ENCODE results near the gene ATP1A1. TPM values are rescaled to one million over a fixed set of nuclear protein-coding genes. Genes with fewer than 3 reads are reported as not detected.
A peak's percentile ranks its signal among the peaks of the same experiment; 100 is the strongest.

ATP1A1 gene
- total and polyA plus RNA-seq, 4 donors = 68.6 to 128 (median 82.6) TPM

DNA sequence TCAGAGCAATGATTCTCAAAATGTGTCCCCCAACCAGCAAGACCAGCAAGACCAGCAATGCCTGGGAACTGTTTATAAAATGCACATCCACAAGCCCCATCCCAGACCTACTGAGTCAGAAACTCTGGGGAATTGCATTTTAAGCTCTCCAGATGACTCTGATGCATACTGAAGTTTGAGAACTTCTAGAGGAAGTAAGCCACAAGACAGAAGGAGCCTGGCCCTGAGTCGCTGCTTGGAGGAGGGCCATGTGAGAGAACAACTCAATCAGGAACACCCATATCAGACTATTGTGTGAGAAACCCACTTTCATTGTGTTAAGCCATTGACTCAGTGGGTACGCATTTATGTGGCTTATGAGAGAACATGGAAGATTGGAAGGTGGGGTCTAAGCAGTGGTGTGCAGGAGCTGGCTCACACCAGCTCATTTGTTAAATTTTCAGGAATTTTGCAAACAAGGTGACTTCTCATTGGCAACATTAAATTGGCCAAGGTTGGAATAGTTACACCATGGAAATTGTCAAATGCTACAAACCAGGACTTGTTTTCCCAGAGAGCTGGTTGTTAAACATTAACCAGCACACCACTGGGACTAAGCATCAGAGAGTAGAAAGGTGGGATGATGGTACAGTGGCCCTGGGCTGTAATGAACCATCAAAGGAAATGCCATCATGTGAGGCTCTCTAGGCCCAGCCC lies 38.9 kb downstream of the ATP1A1 start:
- 75% methylated on average over 2 of the region's 2 CpGs for WGBS
- H3K27ac ChIP-seq (ENCODE audit: low read depth in 1 of 2, low read length in 2 of 2) = no peak overlapping the region

More for the DNA sequence above, 38.9 kb downstream of the ATP1A1 start:
- peaks cover 4 to 23% (median 11%) of the 10 kb centered on the region in 4 donors for H3K4me1 ChIP-seq (ENCODE audit: control insufficient read depth in 4 of 4, insufficient read depth in 4 of 4, low read length in 3 of 4)
- H3K9ac ChIP-seq (ENCODE audit: low read depth in 1 of 2, low read length in 2 of 2) = no peak overlapping the region
- no peak overlapping the region for H3K4me3 ChIP-seq (ENCODE audit: low read depth in 1 of 3, low read length in 3 of 3)
- H3K27me3 ChIP-seq (ENCODE audit: control insufficient read depth in 4 of 4, insufficient read depth in 4 of 4, low read length in 3 of 4) = no peaks in the 10 kb centered on the region
- no peak for DNase-seq (ENCODE audit: low spot score)
- TF ChIP-seq FOXA2 (IDR thresholded peaks at IDR 0.05) = no peak
- TF ChIP-seq, protein P1, sequence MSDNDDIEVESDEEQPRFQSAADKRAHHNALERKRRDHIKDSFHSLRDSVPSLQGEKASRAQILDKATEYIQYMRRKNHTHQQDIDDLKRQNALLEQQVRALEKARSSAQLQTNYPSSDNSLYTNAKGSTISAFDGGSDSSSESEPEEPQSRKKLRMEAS (IDR thresholded peaks at IDR 0.05) = no peak
- peak; percentile 26 to 43 for TF ChIP-seq RAD21 (IDR thresholded peaks at IDR 0.05)
- TF ChIP-seq NR2F2 (IDR thresholded peaks at IDR 0.05) = no peak
- no peak for TF ChIP-seq GABPA (IDR thresholded peaks at IDR 0.05 in 1 of 2, conservative IDR thresholded peaks at IDR 0.05 in 1 of 2)
- TF ChIP-seq EGR1 (IDR thresholded peaks at IDR 0.05; ENCODE audit: low read depth in 2 of 2) = no peak
- TF ChIP-seq TAF1 (conservative IDR thresholded peaks at IDR 0.05) = no peak
- no peak for TF ChIP-seq RXRA (IDR thresholded peaks at IDR 0.05)
- TF ChIP-seq, protein P2, sequence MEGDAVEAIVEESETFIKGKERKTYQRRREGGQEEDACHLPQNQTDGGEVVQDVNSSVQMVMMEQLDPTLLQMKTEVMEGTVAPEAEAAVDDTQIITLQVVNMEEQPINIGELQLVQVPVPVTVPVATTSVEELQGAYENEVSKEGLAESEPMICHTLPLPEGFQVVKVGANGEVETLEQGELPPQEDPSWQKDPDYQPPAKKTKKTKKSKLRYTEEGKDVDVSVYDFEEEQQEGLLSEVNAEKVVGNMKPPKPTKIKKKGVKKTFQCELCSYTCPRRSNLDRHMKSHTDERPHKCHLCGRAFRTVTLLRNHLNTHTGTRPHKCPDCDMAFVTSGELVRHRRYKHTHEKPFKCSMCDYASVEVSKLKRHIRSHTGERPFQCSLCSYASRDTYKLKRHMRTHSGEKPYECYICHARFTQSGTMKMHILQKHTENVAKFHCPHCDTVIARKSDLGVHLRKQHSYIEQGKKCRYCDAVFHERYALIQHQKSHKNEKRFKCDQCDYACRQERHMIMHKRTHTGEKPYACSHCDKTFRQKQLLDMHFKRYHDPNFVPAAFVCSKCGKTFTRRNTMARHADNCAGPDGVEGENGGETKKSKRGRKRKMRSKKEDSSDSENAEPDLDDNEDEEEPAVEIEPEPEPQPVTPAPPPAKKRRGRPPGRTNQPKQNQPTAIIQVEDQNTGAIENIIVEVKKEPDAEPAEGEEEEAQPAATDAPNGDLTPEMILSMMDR (IDR thresholded peaks at IDR 0.05; ENCODE audit: low read depth, low read length, missing input control) = no peak
- TF ChIP-seq JUND (IDR thresholded peaks at IDR 0.05) = no peak
- TF ChIP-seq FOXA1 (IDR thresholded peaks at IDR 0.05) = no peak
- TF ChIP-seq, protein P3, sequence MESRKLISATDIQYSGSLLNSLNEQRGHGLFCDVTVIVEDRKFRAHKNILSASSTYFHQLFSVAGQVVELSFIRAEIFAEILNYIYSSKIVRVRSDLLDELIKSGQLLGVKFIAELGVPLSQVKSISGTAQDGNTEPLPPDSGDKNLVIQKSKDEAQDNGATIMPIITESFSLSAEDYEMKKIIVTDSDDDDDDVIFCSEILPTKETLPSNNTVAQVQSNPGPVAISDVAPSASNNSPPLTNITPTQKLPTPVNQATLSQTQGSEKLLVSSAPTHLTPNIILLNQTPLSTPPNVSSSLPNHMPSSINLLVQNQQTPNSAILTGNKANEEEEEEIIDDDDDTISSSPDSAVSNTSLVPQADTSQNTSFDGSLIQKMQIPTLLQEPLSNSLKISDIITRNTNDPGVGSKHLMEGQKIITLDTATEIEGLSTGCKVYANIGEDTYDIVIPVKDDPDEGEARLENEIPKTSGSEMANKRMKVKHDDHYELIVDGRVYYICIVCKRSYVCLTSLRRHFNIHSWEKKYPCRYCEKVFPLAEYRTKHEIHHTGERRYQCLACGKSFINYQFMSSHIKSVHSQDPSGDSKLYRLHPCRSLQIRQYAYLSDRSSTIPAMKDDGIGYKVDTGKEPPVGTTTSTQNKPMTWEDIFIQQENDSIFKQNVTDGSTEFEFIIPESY (IDR thresholded peaks at IDR 0.05) = no peak
- TF ChIP-seq, protein P4, sequence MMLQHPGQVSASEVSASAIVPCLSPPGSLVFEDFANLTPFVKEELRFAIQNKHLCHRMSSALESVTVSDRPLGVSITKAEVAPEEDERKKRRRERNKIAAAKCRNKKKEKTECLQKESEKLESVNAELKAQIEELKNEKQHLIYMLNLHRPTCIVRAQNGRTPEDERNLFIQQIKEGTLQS (IDR thresholded peaks at IDR 0.05) = peak; percentile 31
- TF ChIP-seq HNF4A (conservative IDR thresholded peaks at IDR 0.05) = peak; percentile 15 to 36
- TF ChIP-seq HNF4G (IDR thresholded peaks at IDR 0.05) = no peak
- peak; percentile 31 for TF ChIP-seq SP1 (IDR thresholded peaks at IDR 0.05)
- TF ChIP-seq YY1 (IDR thresholded peaks at IDR 0.05) = no peak
- TF ChIP-seq, protein P5, sequence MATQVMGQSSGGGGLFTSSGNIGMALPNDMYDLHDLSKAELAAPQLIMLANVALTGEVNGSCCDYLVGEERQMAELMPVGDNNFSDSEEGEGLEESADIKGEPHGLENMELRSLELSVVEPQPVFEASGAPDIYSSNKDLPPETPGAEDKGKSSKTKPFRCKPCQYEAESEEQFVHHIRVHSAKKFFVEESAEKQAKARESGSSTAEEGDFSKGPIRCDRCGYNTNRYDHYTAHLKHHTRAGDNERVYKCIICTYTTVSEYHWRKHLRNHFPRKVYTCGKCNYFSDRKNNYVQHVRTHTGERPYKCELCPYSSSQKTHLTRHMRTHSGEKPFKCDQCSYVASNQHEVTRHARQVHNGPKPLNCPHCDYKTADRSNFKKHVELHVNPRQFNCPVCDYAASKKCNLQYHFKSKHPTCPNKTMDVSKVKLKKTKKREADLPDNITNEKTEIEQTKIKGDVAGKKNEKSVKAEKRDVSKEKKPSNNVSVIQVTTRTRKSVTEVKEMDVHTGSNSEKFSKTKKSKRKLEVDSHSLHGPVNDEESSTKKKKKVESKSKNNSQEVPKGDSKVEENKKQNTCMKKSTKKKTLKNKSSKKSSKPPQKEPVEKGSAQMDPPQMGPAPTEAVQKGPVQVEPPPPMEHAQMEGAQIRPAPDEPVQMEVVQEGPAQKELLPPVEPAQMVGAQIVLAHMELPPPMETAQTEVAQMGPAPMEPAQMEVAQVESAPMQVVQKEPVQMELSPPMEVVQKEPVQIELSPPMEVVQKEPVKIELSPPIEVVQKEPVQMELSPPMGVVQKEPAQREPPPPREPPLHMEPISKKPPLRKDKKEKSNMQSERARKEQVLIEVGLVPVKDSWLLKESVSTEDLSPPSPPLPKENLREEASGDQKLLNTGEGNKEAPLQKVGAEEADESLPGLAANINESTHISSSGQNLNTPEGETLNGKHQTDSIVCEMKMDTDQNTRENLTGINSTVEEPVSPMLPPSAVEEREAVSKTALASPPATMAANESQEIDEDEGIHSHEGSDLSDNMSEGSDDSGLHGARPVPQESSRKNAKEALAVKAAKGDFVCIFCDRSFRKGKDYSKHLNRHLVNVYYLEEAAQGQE (IDR thresholded peaks at IDR 0.05) = no peak
- H3K9me3 ChIP-seq (ENCODE audit: control insufficient read depth in 4 of 4, low read length in 3 of 4) = no peaks in the 10 kb centered on the region
- H3K36me3 ChIP-seq (ENCODE audit: control insufficient read depth in 4 of 4, insufficient read depth in 3 of 4, low read depth in 1 of 4, low read length in 3 of 4) = peaks cover 0 to 2% (median under 1%) of the 10 kb centered on the region in 4 donors
